ENCODE results near the gene TMEM250.
"Not testable (repeated sequence)": the region's sequence is repeated elsewhere in the genome, so short reads cannot be mapped to it uniquely, and the experiment has no call there.

Gene TMEM250, protein sequence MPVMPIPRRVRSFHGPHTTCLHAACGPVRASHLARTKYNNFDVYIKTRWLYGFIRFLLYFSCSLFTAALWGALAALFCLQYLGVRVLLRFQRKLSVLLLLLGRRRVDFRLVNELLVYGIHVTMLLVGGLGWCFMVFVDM

DNA sequence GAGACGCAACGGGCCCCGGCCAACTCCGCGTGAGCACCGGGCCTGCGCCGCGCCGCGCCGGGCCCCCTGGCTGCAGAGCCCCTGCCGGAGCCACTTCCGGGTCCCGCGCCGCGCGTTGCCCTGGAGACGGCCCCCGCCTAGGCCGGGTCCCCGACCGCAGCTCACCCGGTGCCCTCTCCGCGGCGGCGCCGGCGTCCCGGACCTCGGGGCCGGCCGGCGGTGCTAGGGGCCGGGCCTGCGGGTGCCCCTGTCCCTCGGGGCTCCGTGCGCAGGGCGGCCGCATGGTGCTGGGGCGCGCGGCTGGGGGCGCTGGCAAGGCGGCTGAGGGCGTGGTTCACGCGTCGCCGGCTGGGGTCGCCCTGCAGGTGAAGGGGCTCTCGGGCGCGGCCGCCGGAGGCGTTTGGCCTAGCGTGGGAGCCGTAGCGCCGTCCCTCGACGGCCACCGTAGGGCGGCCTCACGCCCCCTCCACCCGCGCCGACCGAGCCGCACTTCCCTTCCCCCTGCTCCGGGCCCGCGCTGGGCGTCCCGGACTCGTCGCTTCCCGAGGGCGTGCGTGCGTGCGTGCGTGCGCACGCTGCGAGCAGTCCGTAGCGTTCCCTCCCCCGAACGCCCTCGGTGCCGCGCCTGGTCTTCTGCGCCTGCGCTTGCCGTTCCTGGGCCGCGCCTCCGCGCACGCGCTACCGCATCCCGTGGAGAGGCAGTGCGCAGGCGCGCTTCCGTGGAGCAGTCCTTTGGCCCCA, at the start of gene TMEM250:
Gene TMEM250 (minus strand): TSS at position 556 of the 741 bp plus-strand sequence. CDS start 1,975 bp downstream, outside the sequence.
- DNase-seq (ENCODE audit: low spot score): peak; percentile 97

DNA sequence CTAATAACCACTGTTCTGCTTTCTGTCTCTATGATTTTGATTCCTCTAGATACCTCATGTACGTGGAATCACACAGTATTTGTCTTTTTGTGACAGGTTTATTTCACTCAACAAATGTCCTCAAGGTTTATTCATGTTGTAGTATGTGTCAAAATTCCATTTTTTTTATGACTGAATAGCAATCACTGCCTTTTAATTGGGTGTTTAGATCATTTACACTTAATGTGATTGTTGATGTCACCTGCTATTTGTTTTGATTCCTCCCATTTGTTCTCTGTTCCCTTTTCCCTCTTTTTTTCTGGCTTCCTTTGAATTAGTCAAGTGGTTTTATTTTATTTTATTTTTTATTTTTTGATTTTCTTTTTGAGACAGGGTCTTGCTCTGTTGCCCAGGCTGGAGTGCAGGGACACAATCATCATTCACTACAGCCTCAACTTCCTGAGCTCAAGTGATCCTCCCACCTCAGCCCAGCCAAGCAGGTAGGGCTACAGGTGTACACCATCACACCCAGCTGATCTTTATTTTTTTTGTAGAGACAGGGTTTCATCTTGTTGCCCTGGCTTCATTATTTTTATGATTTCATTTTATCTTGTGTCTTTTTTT, 44.7 kb upstream of the TMEM250 start:
- no peak for DNase-seq (ENCODE audit: low spot score)

DNA sequence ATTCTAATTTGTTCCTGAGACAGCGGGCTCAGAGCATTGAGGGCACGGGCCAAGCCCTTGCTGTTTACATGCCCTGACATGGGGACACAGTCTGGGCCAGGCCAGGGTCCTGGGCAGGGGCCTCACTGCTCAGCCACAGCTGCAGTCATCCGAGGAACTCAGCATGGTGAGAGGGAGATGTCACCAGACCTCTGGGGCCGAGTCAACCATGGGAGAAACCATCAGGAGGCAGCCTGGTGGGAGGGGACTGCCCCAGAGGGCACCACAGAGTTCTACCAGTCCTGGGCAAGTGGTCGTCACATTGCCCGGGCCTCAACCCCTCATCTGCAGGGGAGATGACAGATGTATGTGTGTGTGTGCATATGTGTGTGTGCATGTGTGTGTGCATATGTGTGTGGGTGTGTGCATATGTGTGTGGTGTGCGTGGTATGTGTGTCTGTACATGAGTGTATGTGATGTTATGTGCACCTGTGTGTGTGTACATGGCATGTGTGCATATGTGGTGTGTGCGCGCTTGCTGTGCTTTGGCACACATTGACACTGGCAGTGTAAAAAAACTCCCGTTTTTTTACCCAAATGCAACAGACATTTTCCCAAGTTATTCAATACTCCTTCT, 42.4 kb upstream of the TMEM250 start:
- no peak for DNase-seq (ENCODE audit: low spot score)

DNA sequence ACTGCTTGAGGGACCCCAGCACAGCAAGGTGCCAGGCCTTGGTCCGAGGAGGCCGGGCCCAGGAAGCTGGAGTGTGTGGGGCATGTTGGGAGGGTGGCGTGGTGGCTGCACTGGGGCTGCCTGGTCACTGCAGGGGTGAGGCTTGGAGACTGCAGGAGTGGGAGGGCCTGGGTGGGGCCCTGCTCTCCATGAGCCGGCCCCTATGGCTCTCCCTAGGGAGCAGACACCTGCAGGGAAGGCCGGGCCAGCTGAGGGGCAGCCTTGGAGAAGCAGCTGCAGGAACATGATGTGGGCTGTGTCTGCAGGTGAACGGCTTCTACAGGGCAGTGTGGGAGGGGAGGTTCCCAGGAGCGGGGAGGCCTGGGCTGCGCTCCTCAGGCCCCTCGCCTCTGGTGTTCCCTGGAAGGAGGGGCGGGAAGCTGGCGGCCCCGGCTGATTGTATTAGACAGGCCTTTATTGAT, 41.7 kb upstream of the TMEM250 start:
- no peak for DNase-seq (ENCODE audit: low spot score)

DNA sequence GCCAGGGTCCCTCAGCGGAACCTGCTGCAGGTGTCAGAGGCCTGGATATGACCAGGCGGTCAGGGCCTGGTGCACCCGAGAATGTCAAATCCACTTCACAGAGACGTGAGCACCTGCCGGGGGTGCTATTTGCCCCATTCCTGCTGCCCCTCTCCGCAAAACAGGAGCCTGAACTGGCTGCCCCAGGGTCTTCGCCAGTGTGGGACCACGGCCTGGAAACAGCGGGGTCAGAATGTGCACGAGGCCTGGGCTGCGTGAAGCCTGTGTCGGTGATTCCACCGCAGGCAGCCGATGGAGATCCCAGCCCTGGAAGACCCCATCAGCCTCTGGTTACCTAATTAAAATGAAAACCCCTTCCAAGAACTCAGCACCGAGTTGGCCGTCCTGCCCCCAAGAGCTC, 41.2 kb upstream of the TMEM250 start:
- no peak for DNase-seq (ENCODE audit: low spot score)

DNA sequence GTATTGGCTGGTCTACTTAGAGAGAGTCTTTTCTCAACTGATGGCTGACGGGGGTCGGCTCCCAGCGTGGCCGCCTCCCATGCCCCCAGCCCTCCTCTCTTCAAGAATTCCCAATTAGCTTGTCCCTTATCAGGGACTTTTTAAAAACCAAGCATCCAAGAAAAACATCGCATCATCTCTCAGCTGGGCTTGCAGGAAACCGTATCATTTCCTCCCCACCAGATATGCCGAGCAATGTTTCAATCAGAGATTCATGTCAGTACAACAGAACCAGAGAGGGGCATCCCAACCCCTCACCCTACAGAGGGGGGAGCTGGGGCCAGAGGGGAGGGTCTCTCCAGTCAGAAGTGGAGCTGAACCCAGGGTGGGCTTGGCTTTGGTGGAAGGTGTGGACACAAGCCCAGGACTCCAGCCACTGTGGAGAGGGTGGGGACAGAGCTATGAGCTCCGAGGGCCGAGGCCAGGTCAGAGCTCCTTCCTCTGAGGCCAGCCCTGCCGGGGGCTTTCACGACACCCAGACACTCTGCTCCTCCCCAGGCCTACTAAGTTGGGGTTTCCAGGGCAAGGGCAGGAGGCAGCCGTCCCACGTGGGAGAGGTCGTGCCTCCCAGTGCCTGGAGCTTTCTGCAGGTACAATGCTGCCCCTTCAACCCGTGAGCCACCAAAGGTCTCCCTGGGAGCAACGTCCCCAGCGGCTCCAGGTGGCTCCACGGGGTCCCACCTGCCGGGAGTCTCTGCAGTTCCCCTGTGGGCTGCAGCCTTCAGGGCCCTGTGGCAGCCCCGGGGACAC, 39.0 kb upstream of the TMEM250 start:
- no peak for DNase-seq (ENCODE audit: low spot score)

DNA sequence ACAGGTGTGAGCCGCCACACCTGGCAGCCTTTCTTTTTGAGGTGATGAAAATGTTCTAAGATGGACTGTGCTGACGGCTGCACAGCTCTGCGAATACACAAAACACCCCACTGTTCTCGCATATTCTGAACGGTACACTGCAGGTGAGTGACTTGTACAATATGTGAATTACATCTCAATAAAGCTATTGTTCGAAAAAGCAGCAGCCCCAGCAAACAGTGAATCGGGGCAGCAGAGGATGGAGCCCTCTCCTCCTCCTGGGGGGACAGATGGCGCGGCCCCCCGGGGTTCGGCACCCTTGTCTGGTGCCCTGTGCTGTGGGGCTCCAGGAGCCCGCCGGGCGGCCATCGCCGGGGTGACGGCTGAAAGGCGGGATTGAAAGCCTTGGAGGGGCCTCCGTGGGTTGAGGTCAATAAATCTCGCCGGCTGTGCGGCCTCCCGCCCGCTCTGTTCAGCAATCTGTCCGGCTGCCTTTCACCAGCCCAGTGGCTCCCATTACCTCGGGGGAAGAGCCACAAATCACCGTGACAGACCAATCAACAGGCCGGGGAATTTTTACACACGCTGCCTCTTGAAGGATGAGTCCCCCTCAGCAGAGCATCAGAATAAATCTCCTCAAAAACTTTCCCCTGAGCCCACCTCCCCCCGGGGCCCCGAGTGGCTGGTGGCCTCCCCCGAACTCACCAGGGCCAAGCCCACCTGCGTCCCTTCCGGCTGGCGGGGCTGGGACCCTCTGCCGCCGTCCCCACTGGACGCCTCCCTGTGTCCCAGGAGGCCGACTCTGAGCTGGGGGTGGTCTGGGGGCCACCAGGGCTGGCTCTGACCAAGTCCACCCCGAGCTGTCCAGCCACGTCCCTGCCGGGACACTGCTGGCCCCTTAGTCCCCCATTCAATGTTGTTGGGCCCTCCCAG, 37.8 kb upstream of the TMEM250 start:
- no peak for DNase-seq (ENCODE audit: low spot score)

DNA sequence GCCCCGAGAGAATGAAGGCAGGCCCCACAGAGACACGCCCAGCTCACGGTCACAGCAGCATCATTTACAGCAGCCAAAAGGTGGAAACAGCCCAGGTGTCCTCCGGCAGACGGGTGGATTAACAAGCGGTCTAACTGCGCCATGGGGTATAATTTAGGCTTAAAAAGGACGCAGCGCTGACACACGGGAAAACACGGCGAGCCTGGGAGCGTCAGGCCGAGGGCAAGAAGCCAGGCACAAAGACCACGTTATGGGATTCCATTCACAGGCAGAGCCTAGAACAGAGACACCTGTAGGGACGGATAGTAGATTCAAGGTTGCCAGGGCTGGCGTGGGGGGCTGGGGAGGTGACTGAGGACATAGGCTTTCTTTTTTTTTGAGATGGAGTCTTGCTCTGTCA, 36.9 kb upstream of the TMEM250 start:
- DNase-seq (ENCODE audit: low spot score): no peak

DNA sequence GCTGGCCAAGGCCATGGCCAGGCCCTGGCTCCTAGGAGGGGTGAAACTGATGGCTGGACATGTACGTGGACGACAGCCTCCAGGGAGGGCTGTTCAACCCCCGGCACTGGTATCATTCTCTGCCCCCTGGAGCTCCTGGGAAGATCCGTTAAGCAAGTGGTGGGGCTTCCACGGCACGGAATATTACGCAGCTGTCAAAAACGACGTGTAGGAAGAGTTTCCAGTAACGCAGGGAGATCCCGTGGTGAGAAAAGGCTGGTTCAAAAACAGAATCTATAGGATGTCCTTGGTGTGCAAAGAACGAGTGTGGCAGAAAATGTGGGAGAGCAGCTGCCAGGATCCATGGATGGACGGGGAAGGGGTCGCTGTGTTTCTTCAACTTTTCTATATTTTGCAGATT, 36.3 kb upstream of the TMEM250 start:
- no peak for DNase-seq (ENCODE audit: low spot score)

DNA sequence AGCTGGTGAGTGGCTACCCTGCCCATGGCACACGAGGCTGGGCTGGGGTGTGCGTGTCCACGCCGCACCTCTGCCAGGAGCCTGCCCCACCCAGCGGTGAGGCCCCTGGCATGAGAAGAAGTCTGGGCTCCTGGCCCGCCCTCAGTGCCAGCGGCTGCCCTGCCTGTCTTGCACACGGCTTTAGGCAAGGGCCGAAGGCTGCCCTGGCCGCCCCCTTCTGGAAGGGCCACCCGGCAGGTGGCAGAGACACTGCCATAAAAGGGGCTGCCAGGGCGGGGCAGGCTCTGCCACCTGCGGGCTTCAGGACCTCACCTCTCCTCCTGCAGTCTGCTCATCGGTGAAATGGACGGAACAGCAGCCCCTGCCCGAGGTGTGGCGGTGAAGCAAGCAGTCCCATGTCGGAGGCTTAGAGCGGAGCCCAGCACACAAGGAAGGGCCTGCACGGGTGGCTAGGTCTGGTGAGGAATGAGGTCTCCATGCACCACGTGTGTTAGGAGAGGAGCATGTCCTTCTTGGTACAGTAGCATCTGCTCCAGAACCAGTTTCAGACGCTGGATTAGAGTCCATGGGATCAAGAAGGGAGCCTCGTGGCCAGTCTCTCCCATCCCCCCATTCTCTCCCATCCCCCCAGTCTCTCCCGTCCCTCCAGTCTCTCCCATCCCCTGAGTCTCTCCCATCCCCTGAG, 34.8 kb upstream of the TMEM250 start:
- DNase-seq (ENCODE audit: low spot score): no peak

DNA sequence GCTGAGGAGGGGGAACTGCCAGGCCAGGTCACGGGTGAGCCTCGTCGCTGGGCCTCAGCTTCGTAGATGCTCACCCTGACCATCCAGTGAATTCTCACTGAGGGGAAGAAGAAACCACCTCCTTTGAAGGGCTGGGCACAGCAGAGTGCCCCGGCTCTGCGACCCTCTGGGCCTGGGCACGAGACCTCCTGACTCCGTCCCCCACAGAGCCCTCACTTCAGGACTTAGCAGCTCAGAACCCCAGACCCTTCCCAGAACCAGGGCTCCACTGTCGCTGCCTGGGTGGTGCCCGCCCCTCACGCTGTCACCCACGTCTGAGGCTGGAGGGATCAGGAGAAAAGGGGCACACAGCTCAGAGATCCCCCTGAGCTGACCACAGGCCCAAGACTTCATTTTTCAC, 34.3 kb upstream of the TMEM250 start:
- no peak for DNase-seq (ENCODE audit: low spot score)

DNA sequence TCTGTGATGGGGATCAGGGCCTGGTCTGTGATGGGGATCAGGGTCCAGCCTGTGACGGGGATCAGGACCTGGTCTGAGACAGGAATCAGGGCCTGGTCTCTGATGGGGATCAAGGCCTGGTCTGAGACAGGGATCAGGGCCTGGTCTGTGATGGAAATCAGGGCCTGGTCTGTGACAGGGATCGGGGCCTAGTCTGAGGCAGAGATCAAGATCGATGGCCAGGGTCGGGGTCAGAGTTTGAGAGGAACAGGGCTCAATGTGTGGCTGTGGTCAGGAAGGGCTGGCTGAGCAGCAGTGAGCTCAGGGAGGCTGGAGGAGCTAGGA, 33.8 kb upstream of the TMEM250 start:
- DNase-seq (ENCODE audit: low spot score): no peak

DNA sequence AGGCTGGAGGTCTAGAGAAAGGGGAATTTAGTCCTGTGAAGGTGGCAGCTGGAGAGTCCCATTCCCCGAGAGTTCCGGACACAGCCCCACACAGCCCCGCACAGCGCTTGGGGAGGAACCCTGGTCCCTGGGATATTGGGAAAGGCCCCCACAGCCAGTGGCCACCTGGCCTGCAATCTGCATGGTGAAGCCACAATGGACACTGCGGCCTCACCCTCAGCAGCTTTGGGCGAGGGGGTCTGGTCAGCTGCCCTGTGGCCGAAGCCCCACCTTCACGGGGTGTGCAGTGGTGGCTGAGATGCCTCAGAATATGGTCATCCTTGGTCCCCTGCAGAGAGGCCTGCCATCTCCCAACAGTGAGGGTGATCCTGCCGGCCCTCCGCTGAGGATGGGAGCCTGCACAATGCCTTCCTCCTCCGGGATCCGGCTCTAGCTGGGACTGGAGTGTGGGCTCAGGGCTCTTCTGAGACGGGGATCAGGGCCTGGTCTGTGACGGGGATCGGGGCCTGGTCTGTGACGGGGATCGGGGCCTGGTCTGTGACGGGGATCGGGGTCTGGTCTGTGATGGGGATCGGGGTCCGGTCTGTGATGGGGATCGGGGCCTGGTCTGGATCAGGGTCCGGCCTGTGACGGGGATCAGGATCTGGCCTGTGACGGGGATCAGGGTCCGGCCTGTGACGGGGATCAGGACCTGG, 33.3 kb upstream of the TMEM250 start:
- no peak for DNase-seq (ENCODE audit: low spot score)

DNA sequence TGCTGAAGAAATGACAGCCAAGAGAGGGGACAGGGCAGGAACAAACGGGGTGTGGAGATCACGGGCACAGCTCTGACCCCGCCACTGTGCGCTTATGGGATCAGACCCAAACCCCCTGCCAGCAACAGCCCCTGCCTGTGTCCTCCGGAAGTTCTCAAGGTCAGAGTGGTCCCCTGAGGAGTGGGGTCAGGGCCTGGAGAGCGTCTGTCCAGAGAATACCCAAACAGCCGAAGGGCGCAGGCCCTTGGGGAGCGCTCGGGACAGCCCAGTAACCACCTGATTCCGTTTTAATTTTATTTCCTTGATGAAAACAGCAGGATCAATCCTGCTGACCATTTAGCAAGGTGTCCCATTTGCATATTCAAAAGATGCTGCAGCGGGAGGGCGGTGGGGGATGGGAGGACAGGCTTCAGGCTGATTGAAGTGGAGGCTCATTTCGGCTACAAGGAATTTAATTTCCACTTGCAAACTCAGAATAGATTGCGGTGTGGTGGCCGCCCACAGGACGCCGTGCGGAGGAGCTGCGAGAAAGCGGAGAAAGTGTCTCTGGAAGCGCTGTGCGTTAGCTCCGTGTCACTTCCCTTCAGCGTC, 32.6 kb upstream of the TMEM250 start:
- DNase-seq (ENCODE audit: low spot score): no peak

DNA sequence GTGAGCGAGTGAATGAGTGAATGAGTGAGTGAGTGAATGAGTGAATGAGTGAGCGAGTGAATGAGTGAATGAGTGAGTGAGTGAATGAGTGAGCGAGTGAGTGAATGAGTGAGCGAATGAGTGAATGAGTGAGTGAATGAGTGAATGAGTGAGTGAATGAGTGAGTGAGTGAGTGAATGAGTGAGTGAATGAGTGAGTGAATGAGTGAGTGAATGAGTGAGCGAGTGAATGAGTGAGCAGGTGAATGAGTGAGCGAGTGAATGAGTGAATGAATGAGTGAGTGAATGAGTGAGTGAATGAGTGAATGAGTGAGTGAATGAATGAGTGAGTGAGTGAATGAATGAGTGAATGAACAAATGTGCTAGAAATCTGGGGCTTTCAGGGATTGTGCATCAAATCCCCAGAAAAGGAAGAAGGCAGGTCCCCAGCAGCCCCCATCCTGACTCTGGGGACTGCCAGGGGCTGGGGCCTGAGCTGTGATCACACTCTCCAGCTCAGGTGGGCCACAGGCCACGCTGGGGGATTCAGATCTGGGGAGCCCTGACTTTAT, 32.1 kb upstream of the TMEM250 start:
- DNase-seq (ENCODE audit: low spot score): not testable (repeated sequence)

DNA sequence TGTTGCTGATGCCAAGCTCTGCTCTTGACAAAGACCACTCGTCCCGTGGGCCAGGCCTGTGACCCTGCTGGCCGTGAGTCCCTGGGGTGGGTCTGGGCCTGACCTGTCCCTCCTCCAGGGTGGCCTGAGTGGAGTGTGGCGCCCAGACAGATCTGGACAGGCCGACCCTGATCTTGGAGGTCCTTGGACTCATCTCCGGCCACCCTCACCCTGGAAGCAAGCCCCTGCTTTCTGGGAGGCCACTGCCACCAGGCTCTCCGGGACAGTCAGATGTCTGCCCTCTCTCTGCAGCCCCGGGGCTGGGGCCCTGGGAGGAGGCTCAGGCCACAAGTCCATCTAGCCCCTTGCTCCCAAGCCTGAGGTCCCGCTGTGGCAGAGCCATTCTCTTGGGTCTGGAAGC, 31.2 kb upstream of the TMEM250 start:
- no peak for DNase-seq (ENCODE audit: low spot score)

DNA sequence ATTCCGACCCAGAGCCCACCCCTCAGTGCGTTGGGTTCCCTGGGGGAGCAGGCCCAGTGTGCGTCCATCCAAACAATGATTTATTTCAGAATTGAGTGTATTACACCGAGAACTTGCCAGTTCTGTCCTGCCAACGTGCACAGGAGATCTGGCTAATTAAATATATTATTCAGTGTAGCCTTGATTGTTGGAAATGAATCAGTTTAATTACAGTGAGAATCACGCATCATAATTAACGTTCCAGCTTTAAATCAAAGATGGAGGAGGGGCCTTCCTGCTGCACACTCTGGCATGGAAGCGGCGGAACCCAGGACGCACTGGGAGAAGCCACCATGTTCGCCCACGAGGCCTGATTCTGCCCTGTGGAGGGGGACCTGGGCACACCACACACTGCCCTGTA, 30.7 kb upstream of the TMEM250 start:
- no peak for DNase-seq (ENCODE audit: low spot score)

DNA sequence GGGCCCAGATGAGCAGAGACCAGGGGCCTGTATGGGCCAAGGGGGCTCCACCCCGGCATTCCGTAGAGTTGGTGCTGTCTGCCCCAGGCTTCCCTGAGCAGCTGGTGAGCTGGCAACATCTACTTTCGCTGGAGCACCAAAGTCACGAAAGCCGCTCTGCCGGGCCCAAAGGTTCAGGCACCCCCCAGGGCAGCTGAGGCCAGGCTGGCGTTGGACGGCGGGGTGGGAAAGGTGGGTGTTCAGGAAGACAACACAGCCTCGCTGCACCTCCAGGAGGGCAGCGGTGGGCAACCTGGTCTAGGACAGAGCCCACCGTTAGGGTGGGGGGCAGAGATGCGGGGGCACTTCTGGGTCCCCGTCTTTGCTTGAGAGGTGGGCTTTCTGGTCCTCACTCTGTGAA, 30.1 kb upstream of the TMEM250 start:
- no peak for DNase-seq (ENCODE audit: low spot score)
